ENCODE measurements around the gene CEP85L.

CEP85L gene

DNA sequence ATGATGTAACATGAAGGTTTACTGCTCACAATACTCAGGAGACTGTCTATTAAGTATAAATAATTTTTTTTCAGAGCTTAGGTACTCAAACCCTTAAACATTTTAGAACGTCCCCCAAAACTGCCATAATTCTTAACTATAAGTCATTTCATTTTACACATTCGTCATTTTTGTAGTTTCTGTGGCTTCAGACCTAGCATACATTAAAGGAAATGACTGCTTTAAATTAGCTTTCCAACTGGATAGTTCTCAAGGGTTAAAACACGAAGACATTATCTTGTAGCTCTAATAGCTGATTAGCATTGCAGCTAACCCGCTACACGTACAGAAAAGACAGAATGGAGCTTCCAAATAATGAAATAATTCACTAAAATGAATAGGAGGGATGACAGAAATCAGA is 128.2 kb downstream of the CEP85L start:
- no peaks in the 10 kb centered on the region for H3K9me3 ChIP-seq (ENCODE audit: control insufficient read depth, insufficient read depth, low read length)
- H3K4me1 ChIP-seq (ENCODE audit: control insufficient read depth, insufficient read depth, low read length), result no peaks in the 10 kb centered on the region
- H3K36me3 ChIP-seq (ENCODE audit: control insufficient read depth, insufficient read depth, low read length), result no peaks in the 10 kb centered on the region
- H3K27me3 ChIP-seq (ENCODE audit: control insufficient read depth, insufficient read depth, low read length), result no peaks in the 10 kb centered on the region
- no peak overlapping the region for H3K4me3 ChIP-seq (ENCODE audit: low read depth, low read length)
- no peak overlapping the region for H3K9ac ChIP-seq (ENCODE audit: low read depth, low read length)

GRCh38 chr6:118522422-118522821 is 129.0 kb downstream of the CEP85L start:
- Histone ChIP-seq H3K9me3 (ENCODE audit: control insufficient read depth, insufficient read depth, low read length) (no peaks in the 10 kb centered on the region), H3K4me3 (ENCODE audit: low read depth, low read length) (no peak overlapping the region), H3K36me3 (ENCODE audit: control insufficient read depth, insufficient read depth, low read length) (no peaks in the 10 kb centered on the region), H3K9ac (ENCODE audit: low read depth, low read length) (no peak overlapping the region), H3K4me1 (ENCODE audit: control insufficient read depth, insufficient read depth, low read length) (no peaks in the 10 kb centered on the region), H3K27me3 (ENCODE audit: control insufficient read depth, insufficient read depth, low read length) (no peaks in the 10 kb centered on the region)

GRCh38 chr6:118514689-118515088 is 136.7 kb downstream of the CEP85L start:
- Histone ChIP-seq H3K4me1 (ENCODE audit: control insufficient read depth, insufficient read depth, low read length) (no peaks in the 10 kb centered on the region), H3K9ac (ENCODE audit: low read depth, low read length) (no peak overlapping the region), H3K27me3 (ENCODE audit: control insufficient read depth, insufficient read depth, low read length) (no peaks in the 10 kb centered on the region), H3K36me3 (ENCODE audit: control insufficient read depth, insufficient read depth, low read length) (no peaks in the 10 kb centered on the region), H3K9me3 (ENCODE audit: control insufficient read depth, insufficient read depth, low read length) (no peaks in the 10 kb centered on the region), H3K4me3 (ENCODE audit: low read depth, low read length) (no peak overlapping the region)

GRCh38 chr6:118511930-118512715 is 139.3 kb downstream of the CEP85L start:
- H3K4me1 ChIP-seq (ENCODE audit: control insufficient read depth, insufficient read depth, low read length), result no peaks in the 10 kb centered on the region
- no peaks in the 10 kb centered on the region for H3K36me3 ChIP-seq (ENCODE audit: control insufficient read depth, insufficient read depth, low read length)
- no peaks in the 10 kb centered on the region for H3K27me3 ChIP-seq (ENCODE audit: control insufficient read depth, insufficient read depth, low read length)
- no peak overlapping the region for H3K4me3 ChIP-seq (ENCODE audit: low read depth, low read length)
- no peaks in the 10 kb centered on the region for H3K9me3 ChIP-seq (ENCODE audit: control insufficient read depth, insufficient read depth, low read length)
- H3K9ac ChIP-seq (ENCODE audit: low read depth, low read length), result no peak overlapping the region

DNA sequence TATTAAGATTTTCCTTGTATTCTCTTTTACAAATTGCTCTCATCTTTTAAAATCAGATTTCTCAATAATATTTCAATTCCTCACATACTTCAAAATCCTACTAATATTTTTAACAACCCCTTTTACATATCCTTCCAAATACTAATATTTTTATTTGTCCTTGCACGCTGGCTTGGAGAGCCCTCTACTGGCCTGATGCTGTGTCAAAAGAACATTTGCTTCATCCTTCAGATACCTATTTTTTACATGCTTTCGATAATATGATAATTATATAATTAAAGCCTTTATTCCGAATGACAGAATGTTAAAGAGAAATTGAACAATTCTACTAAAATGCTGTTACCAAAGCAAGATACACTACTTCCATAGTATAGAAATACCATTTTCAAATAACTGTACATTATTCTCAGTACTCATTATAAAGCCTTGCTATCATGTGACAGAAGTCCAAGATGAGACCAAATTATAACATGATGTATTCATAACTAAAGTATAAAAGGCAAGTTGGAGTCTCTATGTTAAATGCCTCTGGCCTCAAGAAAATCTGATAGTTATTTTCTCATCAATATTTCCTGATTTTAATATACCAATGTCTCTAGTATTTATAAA is 142.3 kb downstream of the CEP85L start:
- no peaks in the 10 kb centered on the region for H3K4me1 ChIP-seq (ENCODE audit: control insufficient read depth, insufficient read depth, low read length)
- H3K4me3 ChIP-seq (ENCODE audit: low read depth, low read length), result no peak overlapping the region
- no peaks in the 10 kb centered on the region for H3K9me3 ChIP-seq (ENCODE audit: control insufficient read depth, insufficient read depth, low read length)
- no peak overlapping the region for H3K9ac ChIP-seq (ENCODE audit: low read depth, low read length)
- H3K27me3 ChIP-seq (ENCODE audit: control insufficient read depth, insufficient read depth, low read length), result no peaks in the 10 kb centered on the region
- H3K36me3 ChIP-seq (ENCODE audit: control insufficient read depth, insufficient read depth, low read length), result no peaks in the 10 kb centered on the region

DNA sequence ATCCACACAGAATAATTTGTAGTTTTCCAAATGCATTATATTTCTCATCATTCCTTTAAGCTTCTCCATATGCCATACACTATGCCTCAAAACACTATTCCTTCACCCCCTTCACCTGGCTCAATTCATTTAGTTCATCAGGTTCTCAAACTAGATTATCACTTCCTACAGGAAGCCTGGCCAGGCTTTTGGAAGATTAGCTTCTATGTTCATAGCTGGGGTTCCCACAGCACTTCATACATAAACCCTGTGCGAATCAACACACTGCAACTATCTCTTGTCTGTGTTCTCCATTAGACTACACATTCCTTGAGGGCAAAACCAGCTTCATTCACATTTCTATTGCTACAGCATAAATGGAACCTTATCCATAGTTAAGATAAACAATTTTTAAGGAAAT is 143.8 kb downstream of the CEP85L start:
- H3K4me3 ChIP-seq (ENCODE audit: low read depth, low read length), result no peak overlapping the region
- no peaks in the 10 kb centered on the region for H3K27me3 ChIP-seq (ENCODE audit: control insufficient read depth, insufficient read depth, low read length)
- no peak overlapping the region for H3K9ac ChIP-seq (ENCODE audit: low read depth, low read length)
- H3K9me3 ChIP-seq (ENCODE audit: control insufficient read depth, insufficient read depth, low read length), result no peaks in the 10 kb centered on the region
- H3K36me3 ChIP-seq (ENCODE audit: control insufficient read depth, insufficient read depth, low read length), result no peaks in the 10 kb centered on the region
- no peaks in the 10 kb centered on the region for H3K4me1 ChIP-seq (ENCODE audit: control insufficient read depth, insufficient read depth, low read length)

DNA sequence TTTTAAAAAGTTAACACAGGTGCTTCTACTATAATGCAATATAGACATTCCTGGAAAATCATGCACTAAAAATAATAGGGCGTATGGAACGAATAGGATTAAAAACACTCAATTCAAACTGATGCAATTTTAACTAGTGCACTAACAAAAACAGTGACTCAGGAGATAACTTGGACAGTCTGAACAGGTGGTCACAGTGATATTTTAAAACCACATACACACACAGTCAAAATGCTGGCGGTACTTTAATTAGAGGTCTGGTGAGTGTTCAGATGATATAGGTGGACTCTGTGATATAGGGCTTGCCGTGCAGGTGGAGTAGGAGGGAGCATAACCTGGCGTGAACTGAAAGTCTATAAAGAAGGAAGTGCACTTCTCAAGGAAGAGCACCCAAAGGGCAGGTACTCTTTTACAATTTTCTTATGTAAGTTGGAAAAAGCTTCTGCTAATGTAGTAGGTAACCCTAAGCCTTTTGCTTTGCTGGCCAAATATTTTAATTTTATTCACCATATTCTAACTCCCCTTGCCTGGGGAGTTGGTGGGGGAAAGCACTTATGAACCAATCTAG is 145.2 kb downstream of the CEP85L start:
- no peaks in the 10 kb centered on the region for H3K36me3 ChIP-seq (ENCODE audit: control insufficient read depth, insufficient read depth, low read length)
- no peak overlapping the region for H3K9ac ChIP-seq (ENCODE audit: low read depth, low read length)
- H3K9me3 ChIP-seq (ENCODE audit: control insufficient read depth, insufficient read depth, low read length), result no peaks in the 10 kb centered on the region
- no peaks in the 10 kb centered on the region for H3K27me3 ChIP-seq (ENCODE audit: control insufficient read depth, insufficient read depth, low read length)
- no peaks in the 10 kb centered on the region for H3K4me1 ChIP-seq (ENCODE audit: control insufficient read depth, insufficient read depth, low read length)
- no peak overlapping the region for H3K4me3 ChIP-seq (ENCODE audit: low read depth, low read length)

DNA sequence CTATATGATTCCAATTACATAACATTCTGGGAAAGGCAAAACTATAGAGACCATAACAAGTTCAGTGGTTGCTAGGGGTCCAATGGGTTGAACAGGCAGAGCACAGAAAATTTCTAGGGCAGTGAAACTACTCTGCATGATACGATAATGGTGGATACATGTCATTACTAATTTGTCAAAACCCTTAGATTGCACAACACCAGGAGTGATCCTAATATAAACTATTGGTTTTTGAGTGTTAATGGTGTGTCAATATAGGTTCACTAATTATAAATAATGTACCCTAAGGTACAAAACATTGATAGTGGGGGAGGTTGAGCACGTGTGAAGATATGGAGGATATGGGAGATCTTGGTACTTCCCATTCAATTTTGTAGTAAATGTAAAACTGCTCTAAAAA is 145.7 kb downstream of the CEP85L start:
- H3K4me3 ChIP-seq (ENCODE audit: low read depth, low read length), result no peak overlapping the region
- H3K9me3 ChIP-seq (ENCODE audit: control insufficient read depth, insufficient read depth, low read length), result no peaks in the 10 kb centered on the region
- H3K36me3 ChIP-seq (ENCODE audit: control insufficient read depth, insufficient read depth, low read length), result no peaks in the 10 kb centered on the region
- H3K9ac ChIP-seq (ENCODE audit: low read depth, low read length), result no peak overlapping the region
- H3K27me3 ChIP-seq (ENCODE audit: control insufficient read depth, insufficient read depth, low read length), result no peaks in the 10 kb centered on the region
- no peaks in the 10 kb centered on the region for H3K4me1 ChIP-seq (ENCODE audit: control insufficient read depth, insufficient read depth, low read length)

DNA sequence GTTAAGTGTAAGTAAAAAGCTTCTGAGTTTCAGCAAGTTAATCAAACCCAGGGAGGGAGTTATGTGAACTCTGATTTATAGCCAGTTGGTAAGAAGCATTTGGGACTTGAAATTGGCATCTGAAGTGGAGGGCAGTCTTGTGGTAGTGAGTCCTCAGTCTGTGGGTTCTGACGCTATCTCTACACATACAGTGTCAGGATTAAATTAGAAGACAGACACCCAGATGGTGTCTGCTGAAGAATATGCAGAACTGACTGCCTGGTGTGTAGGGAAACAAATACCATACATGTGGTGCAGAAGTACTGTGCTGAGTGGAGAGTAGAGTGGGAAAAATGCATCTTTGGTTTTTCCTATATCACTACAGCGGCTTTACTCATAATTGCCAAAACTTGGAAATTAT is 146.8 kb downstream of the CEP85L start:
- no peak overlapping the region for H3K4me3 ChIP-seq (ENCODE audit: low read depth, low read length)
- no peaks in the 10 kb centered on the region for H3K36me3 ChIP-seq (ENCODE audit: control insufficient read depth, insufficient read depth, low read length)
- no peaks in the 10 kb centered on the region for H3K4me1 ChIP-seq (ENCODE audit: control insufficient read depth, insufficient read depth, low read length)
- H3K9ac ChIP-seq (ENCODE audit: low read depth, low read length), result no peak overlapping the region
- H3K9me3 ChIP-seq (ENCODE audit: control insufficient read depth, insufficient read depth, low read length), result no peaks in the 10 kb centered on the region
- H3K27me3 ChIP-seq (ENCODE audit: control insufficient read depth, insufficient read depth, low read length), result no peaks in the 10 kb centered on the region

DNA sequence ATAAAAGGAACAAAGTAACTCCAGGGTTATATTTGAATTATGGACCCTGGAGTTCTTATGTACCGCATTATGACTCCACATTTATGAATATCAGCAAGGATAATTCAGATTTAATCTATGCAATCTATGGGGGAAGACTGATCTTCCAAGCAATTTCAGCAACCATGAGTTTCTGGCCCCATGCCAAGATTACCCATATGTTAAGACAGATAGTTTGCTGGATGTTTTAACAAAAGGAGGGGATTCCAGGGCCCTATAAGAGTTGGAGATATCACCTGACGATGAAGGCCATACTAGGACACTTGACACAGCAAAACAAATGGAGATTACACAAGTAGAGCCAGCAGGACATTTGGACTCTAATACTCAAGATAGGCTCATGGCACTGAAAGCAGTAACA is 149.2 kb downstream of the CEP85L start:
- Histone ChIP-seq H3K36me3 (ENCODE audit: control insufficient read depth, insufficient read depth, low read length) (no peaks in the 10 kb centered on the region), H3K27me3 (ENCODE audit: control insufficient read depth, insufficient read depth, low read length) (no peaks in the 10 kb centered on the region)

GRCh38 chr6:118501765-118502164 is 149.6 kb downstream of the CEP85L start:
- Histone ChIP-seq H3K27me3 (ENCODE audit: control insufficient read depth, insufficient read depth, low read length) (no peaks in the 10 kb centered on the region), H3K4me1 (ENCODE audit: control insufficient read depth, insufficient read depth, low read length) (no peaks in the 10 kb centered on the region), H3K9ac (ENCODE audit: low read depth, low read length) (no peak overlapping the region), H3K9me3 (ENCODE audit: control insufficient read depth, insufficient read depth, low read length) (no peaks in the 10 kb centered on the region), H3K4me3 (ENCODE audit: low read depth, low read length) (no peak overlapping the region), H3K36me3 (ENCODE audit: control insufficient read depth, insufficient read depth, low read length) (no peaks in the 10 kb centered on the region)

More for the DNA sequence above, 149.2 kb downstream of the CEP85L start:
- no peaks in the 10 kb centered on the region for H3K9me3 ChIP-seq (ENCODE audit: control insufficient read depth, insufficient read depth, low read length)
- no peaks in the 10 kb centered on the region for H3K4me1 ChIP-seq (ENCODE audit: control insufficient read depth, insufficient read depth, low read length)
- H3K4me3 ChIP-seq (ENCODE audit: low read depth, low read length), result no peak overlapping the region
- H3K9ac ChIP-seq (ENCODE audit: low read depth, low read length), result no peak overlapping the region

DNA sequence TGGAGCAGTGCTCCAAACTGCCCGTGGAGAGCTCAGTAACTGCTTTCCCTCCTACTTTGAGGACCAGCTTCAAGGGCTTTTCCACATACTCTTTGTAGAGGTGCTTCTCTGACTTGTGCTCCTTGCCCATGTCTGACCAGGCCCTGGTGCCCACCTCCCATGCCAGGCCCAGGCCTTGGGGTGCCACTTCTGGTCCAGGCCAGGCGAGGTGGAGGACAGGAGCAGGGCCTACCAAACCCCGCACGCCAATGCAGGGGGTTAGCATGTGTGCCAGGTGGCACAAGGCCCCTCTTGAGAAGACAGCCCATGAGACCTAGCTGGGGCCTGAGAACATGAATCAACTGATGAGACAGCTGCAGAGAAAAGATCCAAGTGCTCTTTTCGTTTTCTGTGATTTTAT is 150.3 kb downstream of the CEP85L start:
- Histone ChIP-seq H3K4me1 (ENCODE audit: control insufficient read depth, insufficient read depth, low read length) (no peaks in the 10 kb centered on the region), H3K9me3 (ENCODE audit: control insufficient read depth, insufficient read depth, low read length) (no peaks in the 10 kb centered on the region), H3K4me3 (ENCODE audit: low read depth, low read length) (no peak overlapping the region), H3K27me3 (ENCODE audit: control insufficient read depth, insufficient read depth, low read length) (no peaks in the 10 kb centered on the region), H3K9ac (ENCODE audit: low read depth, low read length) (no peak overlapping the region), H3K36me3 (ENCODE audit: control insufficient read depth, insufficient read depth, low read length) (no peaks in the 10 kb centered on the region)

All from iPS-15b (cell line).